B cell (primary cell): ENCODE results near the gene SMIM22.

Experiments used
- CTCF ChIP-seq: fragments of 200-600 bp; IDR thresholded peaks from one replicate; pipeline ENCODE4 v1.8.0; 2022; ENCODE audit warnings: antibody characterized with exemption, mild to moderate bottlenecking
- EZH2 ChIP-seq: IDR thresholded peaks from 2 replicates; pipeline ENCODE4 v1.6.1; 2012; ENCODE audit warnings: borderline replicate concordance, low read depth, mild to moderate bottlenecking, moderate library complexity, low read length; ENCODE audit not compliant: insufficient read depth, poor library complexity, severe bottlenecking

- TF ChIP-seq CTCF (no peak), EZH2 (no peak)
These were observed 41.6 kb downstream of the SMIM22 start for GRCh38 chr16:4836727-4837126.
